ENCODE results near the gene TMPRSS2.

DNA sequence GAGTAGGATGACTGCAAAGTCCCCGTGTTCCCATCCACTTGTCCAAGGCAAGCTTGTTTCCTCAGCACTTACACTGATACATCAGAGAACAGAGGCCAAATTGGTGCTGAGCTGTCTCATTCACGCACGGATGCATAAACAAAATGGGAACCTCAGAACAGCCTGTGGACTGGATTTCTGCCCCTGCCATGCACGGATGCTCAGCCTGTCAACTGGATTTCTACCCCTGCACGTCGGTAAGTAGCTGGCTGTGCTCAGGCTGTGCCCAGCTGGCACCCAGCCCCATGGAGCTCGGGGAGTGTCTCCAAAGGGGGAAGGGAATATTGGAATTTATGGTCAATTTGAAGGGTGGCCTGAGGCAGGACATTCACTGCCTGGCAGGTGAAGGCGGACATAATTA is 40.8 kb upstream of the TMPRSS2 start:
- TF ChIP-seq, protein P1, sequence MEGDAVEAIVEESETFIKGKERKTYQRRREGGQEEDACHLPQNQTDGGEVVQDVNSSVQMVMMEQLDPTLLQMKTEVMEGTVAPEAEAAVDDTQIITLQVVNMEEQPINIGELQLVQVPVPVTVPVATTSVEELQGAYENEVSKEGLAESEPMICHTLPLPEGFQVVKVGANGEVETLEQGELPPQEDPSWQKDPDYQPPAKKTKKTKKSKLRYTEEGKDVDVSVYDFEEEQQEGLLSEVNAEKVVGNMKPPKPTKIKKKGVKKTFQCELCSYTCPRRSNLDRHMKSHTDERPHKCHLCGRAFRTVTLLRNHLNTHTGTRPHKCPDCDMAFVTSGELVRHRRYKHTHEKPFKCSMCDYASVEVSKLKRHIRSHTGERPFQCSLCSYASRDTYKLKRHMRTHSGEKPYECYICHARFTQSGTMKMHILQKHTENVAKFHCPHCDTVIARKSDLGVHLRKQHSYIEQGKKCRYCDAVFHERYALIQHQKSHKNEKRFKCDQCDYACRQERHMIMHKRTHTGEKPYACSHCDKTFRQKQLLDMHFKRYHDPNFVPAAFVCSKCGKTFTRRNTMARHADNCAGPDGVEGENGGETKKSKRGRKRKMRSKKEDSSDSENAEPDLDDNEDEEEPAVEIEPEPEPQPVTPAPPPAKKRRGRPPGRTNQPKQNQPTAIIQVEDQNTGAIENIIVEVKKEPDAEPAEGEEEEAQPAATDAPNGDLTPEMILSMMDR (IDR thresholded peaks at IDR 0.05), result no peak
- no peak for TF ChIP-seq POLR2A (IDR thresholded peaks at IDR 0.05)
